Small intestine (tissue), 7 donors: Measurements from ENCODE around the gene MTF1. TPM values are rescaled to one million over a fixed set of nuclear protein-coding genes. Genes with fewer than 3 reads are reported as not detected.

ENCODE experiments used
- DNase-seq, 2 donors: peaks; one replicate each; pipeline versions ENCODE4 v3.0.0 to v3.0.0-alpha.2; 2013
- FAIRE-seq: peaks from 2 replicates; lab custom pipeline; 2012; peaks lifted over from hg19 to GRCh38; lab: Jason Lieb, UNC
- H3K27ac ChIP-seq, 3 donors: one replicate each; pipeline ENCODE4 v1.5.1; 2013; ENCODE audit warnings: low read length in 2 of 3, mild to moderate bottlenecking in 2 of 3, control low read depth in 1 of 3, inconsistent platforms in 1 of 3, low read depth in 1 of 3, moderate library complexity in 1 of 3
- H3K27me3 ChIP-seq, 3 donors: one replicate each; pipeline ENCODE4 v1.6.1; 2013; ENCODE audit warnings: low read length in 3 of 3, inconsistent platforms in 1 of 3; ENCODE audit not compliant: control insufficient read depth in 3 of 3, insufficient read depth in 3 of 3
- H3K36me3 ChIP-seq, 3 donors: one replicate each; pipeline ENCODE4 v1.6.1; 2013; ENCODE audit warnings: low read length in 3 of 3, inconsistent platforms in 1 of 3, low read depth in 1 of 3, mild to moderate bottlenecking in 1 of 3, moderate library complexity in 1 of 3; ENCODE audit not compliant: control insufficient read depth in 3 of 3, insufficient read depth in 2 of 3
- H3K4me1 ChIP-seq, 3 donors: one replicate each; pipeline ENCODE4 v1.6.1; 2013; ENCODE audit warnings: low read length in 2 of 3, inconsistent platforms in 1 of 3, low read depth in 1 of 3, mild to moderate bottlenecking in 1 of 3, moderate library complexity in 1 of 3; ENCODE audit not compliant: control insufficient read depth in 3 of 3, insufficient read depth in 2 of 3
- H3K4me3 ChIP-seq, 3 donors: one replicate each; pipeline ENCODE4 v1.5.1; 2013; ENCODE audit warnings: low read length in 3 of 3, control low read depth in 1 of 3, inconsistent platforms in 1 of 3, low read depth in 1 of 3, mild to moderate bottlenecking in 1 of 3, moderate library complexity in 1 of 3
- H3K9me3 ChIP-seq, 2 donors: one replicate each; pipeline ENCODE4 v1.6.1; 2013; ENCODE audit warnings: low read depth in 1 of 2, low read length in 1 of 2; ENCODE audit not compliant: control insufficient read depth in 2 of 2, insufficient read depth in 1 of 2
- WGBS, 3 donors: extraction: QIAGEN DNeasy Blood & Tissue Kit; methylation state at CpG; one replicate each; pipeline ENCODE4 v1.1.7; 2013; 5-methylcytosine and 5-hydroxymethylcytosine counted together
- polyA plus RNA-seq, 4 donors: library from polyadenylated mRNA; stranded (reverse) in 3 of 4; unstranded in 1 of 4; fragments of 200-250 nt in 3 of 4; fragments of 120-200 nt in 1 of 4; gene quantifications; one replicate each; pipeline versions ENCODE4 v1.2.1 to v1.2.3, GENCODE V29; 2013
- donor health status: healthy with polysubstance abuse.
- donor health status: control.
- donor health status: control.
- donor health status: Bipolar disorder and iron deficiency.
- donor health status: healthy.

MTF1 gene
- polyA plus RNA-seq, 4 donors = 1.6 to 5.7 (median 3.1) TPM

DNA sequence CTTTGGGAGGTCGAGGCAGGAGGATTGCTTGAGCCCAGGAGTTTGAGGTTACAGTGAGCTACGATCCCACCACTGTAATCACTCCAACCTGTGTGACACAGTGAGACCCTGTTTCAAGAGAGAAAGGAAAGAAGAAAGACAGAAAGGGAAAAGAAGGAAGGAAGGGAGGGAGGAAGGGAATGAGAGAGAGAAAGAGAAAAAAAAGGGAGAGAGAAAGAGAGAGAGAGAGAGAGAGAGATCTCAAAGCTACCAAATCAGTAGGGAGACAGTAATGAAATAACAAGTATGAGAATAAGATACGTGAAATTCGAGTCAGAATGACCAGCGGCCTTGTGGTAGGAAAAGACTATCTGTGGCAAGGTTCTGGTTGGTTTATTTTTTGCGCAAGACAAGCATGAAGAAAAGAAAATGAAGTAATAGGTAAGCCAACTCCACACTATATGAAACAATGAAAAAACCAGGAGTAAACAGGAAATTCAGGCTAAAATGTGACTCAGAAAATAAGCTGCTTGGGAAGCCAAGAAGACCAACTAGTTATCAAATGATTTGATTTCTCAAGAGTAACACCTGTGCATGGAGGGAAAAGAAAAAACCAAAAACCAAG is 8.9 kb downstream of the MTF1 start:
- 86 to 95% (median 87%) methylated on average over 6 of the region's 6 CpGs for WGBS, 3 donors
- DNase-seq (no peak), FAIRE-seq (no peak)
- Histone ChIP-seq H3K4me1 (peaks cover 0 to 17% (median 0%) of the 10 kb centered on the region in 3 donors), H3K27me3 (no peaks in the 10 kb centered on the region), H3K36me3 (peaks cover 0 to 13% (median 0%) of the 10 kb centered on the region in 3 donors), H3K4me3 (no peak overlapping the region), H3K27ac (no peak overlapping the region), H3K9me3 (no peaks in the 10 kb centered on the region)

- WGBS, 3 donors = 94 to 97% (median 95%) methylated on average over 3 of the region's 3 CpGs
- Histone ChIP-seq H3K36me3 (peaks cover 0 to 14% (median 0%) of the 10 kb centered on the region in 3 donors), H3K27me3 (no peaks in the 10 kb centered on the region), H3K4me1 (peaks cover 0 to 15% (median 0%) of the 10 kb centered on the region in 3 donors), H3K27ac (no peak overlapping the region), H3K4me3 (no peak overlapping the region), H3K9me3 (no peaks in the 10 kb centered on the region)
- no peak for DNase-seq
- FAIRE-seq = no peak
Observed at GRCh38 chr1:37849480-37849879, 9.9 kb downstream of the MTF1 start.

- peak overlapping the region in 1 of 3 donors; percentile 47 for H3K27ac ChIP-seq
Observed at GRCh38 chr1:37846647-37847339, 12.6 kb downstream of the MTF1 start.

GRCh38 chr1:37845786-37846185 is 13.6 kb downstream of the MTF1 start:
- WGBS, 3 donors = 68 to 73% (median 69%) methylated on average over 3 of the region's 3 CpGs
- peaks cover 0 to 22% (median 7%) of the 10 kb centered on the region in 3 donors for H3K36me3 ChIP-seq
- DNase-seq (no peak), FAIRE-seq (no peak)
- no peak overlapping the region for H3K27ac ChIP-seq
- no peaks in the 10 kb centered on the region for H3K9me3 ChIP-seq
- no peaks in the 10 kb centered on the region for H3K27me3 ChIP-seq
- H3K4me1 ChIP-seq = peaks cover 0 to 11% (median 0%) of the 10 kb centered on the region in 3 donors
- H3K4me3 ChIP-seq = no peak overlapping the region

More at GRCh38 chr1:37846647-37847339, 12.6 kb downstream of the MTF1 start:
- Histone ChIP-seq H3K4me1 (peaks cover 0 to 11% (median 0%) of the 10 kb centered on the region in 3 donors), H3K36me3 (peaks cover 0 to 14% (median 4%) of the 10 kb centered on the region in 3 donors), H3K27me3 (no peaks in the 10 kb centered on the region), H3K9me3 (no peaks in the 10 kb centered on the region), H3K4me3 (peak overlapping the region in 1 of 3 donors; percentile 5)
- 34 to 49% (median 35%) methylated on average over 4 of the region's 4 CpGs for WGBS, 3 donors
- DNase-seq = peak; percentile 36 to 38
- FAIRE-seq = no peak

- H3K27ac ChIP-seq = no peak overlapping the region
- FAIRE-seq = no peak
Observed at GRCh38 chr1:37845049-37845646, 14.2 kb downstream of the MTF1 start.

DNA sequence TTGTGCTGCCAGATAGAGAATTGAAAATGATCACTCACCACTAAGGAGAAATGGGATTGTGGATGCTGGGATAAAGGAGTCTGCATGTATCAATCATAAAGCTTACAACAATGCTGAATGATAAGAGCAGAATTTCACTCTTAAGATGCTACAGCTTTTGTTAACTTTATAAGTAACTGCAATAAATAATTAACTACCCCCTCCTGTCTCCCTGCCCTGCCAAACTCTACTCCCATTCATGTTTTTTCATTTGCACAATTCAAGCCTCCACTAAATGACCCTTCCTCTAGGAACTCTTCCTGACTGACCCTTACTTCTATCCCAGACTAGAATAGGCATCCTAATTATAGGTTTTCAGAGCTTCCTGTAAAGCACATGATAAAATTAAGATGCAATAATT is 14.9 kb downstream of the MTF1 start:
- H3K27me3 ChIP-seq = no peaks in the 10 kb centered on the region
- H3K27ac ChIP-seq = no peak overlapping the region
- DNase-seq = no peak
- no peak for FAIRE-seq
- H3K9me3 ChIP-seq = no peaks in the 10 kb centered on the region
- no peak overlapping the region for H3K4me3 ChIP-seq
- peaks cover 0 to 11% (median 0%) of the 10 kb centered on the region in 3 donors for H3K4me1 ChIP-seq
- H3K36me3 ChIP-seq = peaks cover 3 to 23% (median 11%) of the 10 kb centered on the region in 3 donors

More at GRCh38 chr1:37845049-37845646, 14.2 kb downstream of the MTF1 start:
- H3K27me3 ChIP-seq = no peaks in the 10 kb centered on the region
- DNase-seq = no peak
- H3K9me3 ChIP-seq = no peaks in the 10 kb centered on the region
- 89 to 90% (median 90%) methylated on average over 5 of the region's 5 CpGs for WGBS, 3 donors
- peaks cover 0 to 23% (median 9%) of the 10 kb centered on the region in 3 donors for H3K36me3 ChIP-seq
- H3K4me1 ChIP-seq = peaks cover 0 to 11% (median 0%) of the 10 kb centered on the region in 3 donors
- no peak overlapping the region for H3K4me3 ChIP-seq

GRCh38 chr1:37841652-37842051 is 17.7 kb downstream of the MTF1 start:
- Histone ChIP-seq H3K36me3 (peaks cover 8 to 25% (median 17%) of the 10 kb centered on the region in 3 donors), H3K27ac (no peak overlapping the region), H3K4me3 (no peak overlapping the region), H3K27me3 (no peaks in the 10 kb centered on the region), H3K9me3 (no peaks in the 10 kb centered on the region), H3K4me1 (peaks cover 0 to 6% (median 0%) of the 10 kb centered on the region in 3 donors)
- FAIRE-seq (no peak), DNase-seq (no peak)
- 88 to 92% (median 91%) methylated on average over 3 of the region's 3 CpGs for WGBS, 3 donors

GRCh38 chr1:37840711-37841110 is 18.7 kb downstream of the MTF1 start:
- no peak overlapping the region for H3K4me3 ChIP-seq
- DNase-seq (no peak), FAIRE-seq (no peak)
- H3K36me3 ChIP-seq = peaks cover 8 to 25% (median 17%) of the 10 kb centered on the region in 3 donors
- H3K9me3 ChIP-seq = no peaks in the 10 kb centered on the region
- WGBS, 3 donors = 87 to 93% (median 92%) methylated on average over 1 of the region's 1 CpG
- no peak overlapping the region for H3K27ac ChIP-seq
- no peaks in the 10 kb centered on the region for H3K27me3 ChIP-seq
- H3K4me1 ChIP-seq = peaks cover 0 to 2% (median 0%) of the 10 kb centered on the region in 3 donors
